OCI-LY3 (cell line): ENCODE measurements around the gene HERPUD1.

Source experiments
- EZH2phosphoT487 ChIP-seq: fragments of 200-600 bp; shearing (Covaris generic); IDR thresholded peaks from 2 replicates; pipeline ENCODE4 v1.6.1; 2018; ENCODE audit warnings: antibody characterized with exemption, mixed run types, low read depth
- TF ChIP-seq, protein P1 (sequence below): fragments of 200-600, 300-600 bp; sonication (generic); IDR thresholded peaks from 2 replicates; pipeline ENCODE4 v1.5.1; 2014; ENCODE audit warnings: antibody characterized with exemption, low read length, low read depth

GRCh38 chr16:56930486-56931270 lies 1.3 kb upstream of the HERPUD1 start:
- TF ChIP-seq, protein P1, sequence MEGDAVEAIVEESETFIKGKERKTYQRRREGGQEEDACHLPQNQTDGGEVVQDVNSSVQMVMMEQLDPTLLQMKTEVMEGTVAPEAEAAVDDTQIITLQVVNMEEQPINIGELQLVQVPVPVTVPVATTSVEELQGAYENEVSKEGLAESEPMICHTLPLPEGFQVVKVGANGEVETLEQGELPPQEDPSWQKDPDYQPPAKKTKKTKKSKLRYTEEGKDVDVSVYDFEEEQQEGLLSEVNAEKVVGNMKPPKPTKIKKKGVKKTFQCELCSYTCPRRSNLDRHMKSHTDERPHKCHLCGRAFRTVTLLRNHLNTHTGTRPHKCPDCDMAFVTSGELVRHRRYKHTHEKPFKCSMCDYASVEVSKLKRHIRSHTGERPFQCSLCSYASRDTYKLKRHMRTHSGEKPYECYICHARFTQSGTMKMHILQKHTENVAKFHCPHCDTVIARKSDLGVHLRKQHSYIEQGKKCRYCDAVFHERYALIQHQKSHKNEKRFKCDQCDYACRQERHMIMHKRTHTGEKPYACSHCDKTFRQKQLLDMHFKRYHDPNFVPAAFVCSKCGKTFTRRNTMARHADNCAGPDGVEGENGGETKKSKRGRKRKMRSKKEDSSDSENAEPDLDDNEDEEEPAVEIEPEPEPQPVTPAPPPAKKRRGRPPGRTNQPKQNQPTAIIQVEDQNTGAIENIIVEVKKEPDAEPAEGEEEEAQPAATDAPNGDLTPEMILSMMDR: no peak
- TF ChIP-seq EZH2phosphoT487: no peak
